DMS114 treated with DMSO at 0.1 percent for 48 hours (cell line): ENCODE results near the gene CYS1.

Experiments
- DNase-seq: peaks from one replicate; lab custom pipeline; 2025; ENCODE audit not compliant: unreplicated experiment; lab: John Stamatoyannopoulos, UW

The CYS1 gene

DNA sequence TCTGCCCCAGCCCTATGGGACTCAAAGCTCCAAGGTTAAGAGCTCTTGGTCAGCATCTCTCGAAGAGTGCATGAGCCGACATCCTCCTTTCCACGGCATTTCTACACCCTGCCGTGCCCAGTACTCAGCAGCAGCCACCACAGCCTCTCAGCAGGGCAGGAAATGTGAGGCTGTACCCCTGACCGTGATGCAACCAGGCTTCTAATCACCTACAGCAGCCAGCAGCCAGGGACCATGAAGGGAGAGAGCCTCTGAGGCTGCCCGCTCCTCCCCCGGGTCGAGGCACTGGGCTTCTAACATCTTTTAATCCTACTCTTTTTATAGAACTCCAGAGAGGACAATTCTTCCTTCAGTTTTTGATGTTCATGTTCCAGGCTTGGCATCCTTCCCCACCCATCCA is 6.5 kb downstream of the CYS1 start:
- no peak for DNase-seq

GRCh38 chr2:10072656-10073480 is 7.3 kb downstream of the CYS1 start:
- peak; percentile 77 for DNase-seq

DNA sequence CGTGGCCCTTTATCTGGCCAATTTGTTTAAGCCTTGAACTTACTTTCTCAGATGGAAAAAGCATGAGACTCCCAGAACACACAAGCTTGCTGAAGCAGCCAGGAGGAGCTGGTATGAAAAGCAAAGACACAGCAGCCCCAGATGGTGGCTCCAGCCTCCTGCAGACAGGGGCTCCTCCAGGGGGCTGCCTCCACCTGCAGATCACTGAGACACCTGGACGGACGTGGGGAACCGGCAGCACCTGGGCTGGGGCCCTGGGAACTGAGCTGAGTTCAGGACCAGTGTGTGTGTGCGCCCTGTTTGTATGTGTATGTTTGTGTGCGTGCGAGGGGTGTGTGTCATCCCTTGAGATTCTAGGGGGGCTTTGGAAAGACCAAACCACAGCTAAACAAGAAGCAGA is 8.6 kb downstream of the CYS1 start:
- DNase-seq = no peak

- DNase-seq = no peak
Observed at GRCh38 chr2:10071176-10071575, 9.0 kb downstream of the CYS1 start.

GRCh38 chr2:10067881-10068280 is 12.3 kb downstream of the CYS1 start:
- no peak for DNase-seq

DNA sequence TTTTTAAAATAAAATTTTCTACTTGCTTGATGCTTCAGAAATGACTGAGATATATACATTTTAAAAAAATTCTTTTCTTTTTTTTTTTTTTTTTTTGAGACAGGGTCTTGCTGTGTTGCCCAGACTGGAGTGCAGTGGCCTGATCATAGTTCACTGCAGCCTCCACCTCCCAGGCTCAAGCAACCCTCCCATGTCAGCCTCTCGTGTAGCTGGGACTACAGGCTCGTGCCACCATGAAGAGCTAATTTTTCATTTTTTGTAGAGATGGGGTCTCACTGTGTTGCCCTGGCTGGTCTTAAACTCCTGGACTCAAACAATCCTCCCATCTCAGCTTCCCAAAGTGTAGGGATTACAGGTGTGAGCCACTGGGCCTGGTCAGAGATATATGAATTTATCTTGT is 12.9 kb downstream of the CYS1 start:
- no peak for DNase-seq

GRCh38 chr2:10065773-10066055 is 14.5 kb downstream of the CYS1 start:
- no peak for DNase-seq

- DNase-seq = no peak
Observed at GRCh38 chr2:10064932-10065772, 15.1 kb downstream of the CYS1 start.

- no peak for DNase-seq
Observed at GRCh38 chr2:10063566-10063965, 16.6 kb downstream of the CYS1 start.

- no peak for DNase-seq
Observed at GRCh38 chr2:10062931-10063365, 17.3 kb downstream of the CYS1 start.

DNA sequence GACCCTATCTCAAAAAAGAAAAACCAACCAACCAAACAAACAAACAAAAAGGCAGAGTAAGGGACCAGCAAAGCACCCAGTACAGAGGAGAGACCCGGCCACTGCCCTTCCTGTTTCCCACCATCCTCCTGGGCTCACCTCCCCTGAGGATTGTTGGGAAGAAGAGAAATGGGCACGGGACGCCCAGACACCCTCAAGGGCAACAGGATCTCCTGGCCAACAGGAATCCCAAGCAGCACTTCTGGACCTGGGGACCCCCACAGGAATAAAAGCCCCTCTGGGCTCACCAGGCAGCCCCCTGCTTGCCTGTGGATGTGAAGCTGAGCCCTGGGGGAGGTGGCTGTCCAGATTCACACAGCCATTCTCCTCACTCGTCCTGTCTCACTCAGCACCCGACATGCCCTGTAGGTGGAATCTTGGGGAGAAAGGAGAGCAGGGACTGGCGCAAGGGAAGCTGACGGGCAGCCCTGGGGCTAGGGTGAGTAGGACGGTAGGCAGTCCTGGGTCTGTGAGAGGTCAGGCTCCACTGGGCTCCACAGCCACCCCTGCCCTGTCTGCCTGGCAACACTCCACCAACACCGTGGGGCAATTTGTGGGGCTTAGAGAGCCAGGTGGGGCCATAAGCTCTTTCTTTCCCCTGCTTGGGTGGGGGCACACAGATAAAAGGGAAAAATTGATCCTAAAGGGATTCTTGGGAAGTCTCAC is 18.8 kb downstream of the CYS1 start:
- no peak for DNase-seq

- no peak for DNase-seq
Observed at GRCh38 chr2:10059552-10060335, 20.5 kb downstream of the CYS1 start.

DNA sequence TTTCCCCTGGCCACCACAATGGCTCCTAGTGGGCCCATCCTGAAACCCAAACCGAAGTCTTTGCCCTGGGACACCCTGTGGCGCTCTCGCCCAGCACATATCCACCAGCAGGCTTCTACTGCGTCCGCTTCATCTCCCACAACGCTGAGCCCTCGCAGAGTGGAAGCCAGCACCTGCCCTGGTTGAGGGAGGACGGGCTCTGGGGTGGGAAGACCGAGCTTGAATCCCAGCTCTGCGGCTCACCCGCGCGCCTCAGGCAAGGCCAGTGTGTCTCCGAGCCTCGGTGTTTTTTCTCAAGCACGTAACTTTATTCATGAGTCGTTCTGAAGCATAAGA is 21.2 kb downstream of the CYS1 start:
- DNase-seq = no peak

DNA sequence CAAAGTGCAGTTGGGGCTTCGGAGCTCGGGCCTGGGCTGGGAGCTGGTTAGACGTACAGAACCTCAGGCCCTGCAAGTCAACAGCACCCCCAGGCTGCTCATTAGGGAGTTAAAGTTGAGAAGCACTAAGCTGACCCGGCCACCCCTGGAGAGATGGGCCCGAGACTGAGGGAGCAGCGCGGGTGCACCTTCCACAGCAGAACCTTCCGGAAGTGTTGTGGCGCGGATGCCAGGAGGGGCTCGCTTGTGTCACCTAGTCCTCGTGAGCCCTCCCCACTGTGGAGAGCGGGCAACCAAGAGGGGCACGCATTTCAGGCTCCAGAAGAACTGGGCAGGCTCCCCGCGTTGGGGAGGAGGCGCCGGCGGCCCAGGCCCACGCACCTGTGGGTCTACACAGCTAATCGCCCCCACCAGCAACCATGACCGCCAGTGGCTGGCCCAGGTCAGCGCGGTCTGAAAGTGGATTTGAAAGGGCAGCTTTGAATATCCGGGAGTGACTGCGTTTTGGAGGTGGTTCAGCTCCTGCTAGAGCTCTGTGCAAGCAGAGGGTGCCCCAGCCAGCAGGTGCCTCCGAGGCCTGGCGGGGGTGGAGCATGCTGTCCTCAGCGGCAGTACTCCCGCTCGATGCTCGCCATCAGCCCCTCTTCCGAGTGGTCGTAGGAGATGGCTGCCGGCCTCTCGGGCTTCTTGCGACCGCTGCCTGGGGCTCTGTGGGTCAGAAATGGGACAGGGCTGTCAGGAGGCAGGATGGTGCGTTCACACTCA is 21.8 kb downstream of the CYS1 start:
- DNase-seq = no peak

- no peak for DNase-seq
Observed at GRCh38 chr2:10057231-10058107, 22.7 kb downstream of the CYS1 start.

DNA sequence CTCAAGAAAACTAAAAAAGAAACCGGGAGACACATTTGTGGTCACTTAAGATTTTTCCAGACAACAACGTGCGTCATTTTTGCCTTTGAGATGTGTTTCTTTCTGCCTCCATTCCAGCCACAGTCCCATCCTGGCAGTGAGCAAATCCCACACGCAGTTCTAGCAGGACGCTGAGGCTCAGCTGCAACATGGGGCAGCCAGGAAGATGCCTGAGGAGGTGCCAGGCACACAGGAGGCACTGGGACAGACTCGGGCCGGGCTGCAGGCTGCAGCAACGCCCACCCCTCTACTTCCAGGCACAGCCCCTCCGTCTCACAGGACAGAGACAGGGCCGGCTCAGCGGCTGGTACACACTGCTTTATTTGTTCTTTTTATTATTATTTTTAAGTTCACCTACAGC is 23.8 kb downstream of the CYS1 start:
- DNase-seq = no peak

GRCh38 chr2:10054976-10055375 is 25.2 kb downstream of the CYS1 start:
- no peak for DNase-seq

DNA sequence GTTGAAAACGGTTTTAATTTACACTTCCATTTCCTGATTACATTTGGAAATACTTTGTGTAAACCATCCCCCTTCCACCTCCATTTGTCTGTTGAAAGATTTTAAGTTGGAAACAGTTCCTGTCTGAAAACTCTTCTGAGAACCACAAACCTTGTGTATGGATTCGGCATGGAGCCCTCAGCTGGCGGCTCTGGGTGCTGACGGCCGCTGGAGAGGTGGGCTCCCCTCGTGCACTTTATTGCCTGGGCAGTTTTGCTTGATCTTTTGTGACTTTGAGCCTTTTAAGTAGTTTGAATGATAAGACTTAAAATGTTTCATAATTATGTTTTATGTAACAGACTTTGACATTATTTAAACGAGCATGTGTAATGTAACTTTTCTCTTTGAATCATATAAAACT is 25.8 kb downstream of the CYS1 start:
- DNase-seq = no peak

GRCh38 chr2:10053351-10053750 is 26.9 kb downstream of the CYS1 start:
- DNase-seq = no peak

GRCh38 chr2:10052216-10052615 is 28.0 kb downstream of the CYS1 start:
- DNase-seq = no peak
